ENCODE data around the gene USP34.
"Not testable (repeated sequence)": the region's sequence is repeated elsewhere in the genome, so short reads cannot be mapped to it uniquely, and the experiment has no call there.

USP34 gene

GRCh38 chr2:61470965-61471904, at the start of gene USP34:
TSS of gene USP34 (minus strand) at chr2:61471087. CDS start at chr2:61470692, 395 bp downstream.
- peak; percentile 98 for DNase-seq (ENCODE audit: low read depth)

GRCh38 chr2:61520261-61520660, 49.4 kb upstream of the USP34 start:
- no peak for DNase-seq (ENCODE audit: low read depth)

- DNase-seq (ENCODE audit: low read depth), result no peak
These were observed 42.0 kb upstream of the USP34 start for GRCh38 chr2:61512768-61513398.

- DNase-seq (ENCODE audit: low read depth), result peak; percentile 54
These were observed 40.1 kb upstream of the USP34 start for GRCh38 chr2:61510674-61511671.

GRCh38 chr2:61504949-61505348, 34.1 kb upstream of the USP34 start:
- no peak for DNase-seq (ENCODE audit: low read depth)

- DNase-seq (ENCODE audit: low read depth), result no peak
These were observed 28.2 kb upstream of the USP34 start for GRCh38 chr2:61499060-61499459.

- peak; percentile 69 for DNase-seq (ENCODE audit: low read depth)
These were observed 22.6 kb upstream of the USP34 start for GRCh38 chr2:61493523-61493942.

- no peak for DNase-seq (ENCODE audit: low read depth)
These were observed 21.6 kb upstream of the USP34 start for GRCh38 chr2:61492476-61492875.

- no peak for DNase-seq (ENCODE audit: low read depth)
These were observed 14.4 kb upstream of the USP34 start for GRCh38 chr2:61485281-61485680.

GRCh38 chr2:61478086-61478485, 7.2 kb upstream of the USP34 start:
- no peak for DNase-seq (ENCODE audit: low read depth)

GRCh38 chr2:61476929-61477589, 6.2 kb upstream of the USP34 start:
- DNase-seq (ENCODE audit: low read depth), result not testable (repeated sequence)

GRCh38 chr2:61471905-61472805, 1.3 kb upstream of the USP34 start:
- DNase-seq (ENCODE audit: low read depth), result peak; percentile 45

GRCh38 chr2:61470122-61470951, 550 bp downstream of the USP34 start:
- DNase-seq (ENCODE audit: low read depth), result peak; percentile 74

GRCh38 chr2:61469424-61470121, 1.3 kb downstream of the USP34 start:
- DNase-seq (ENCODE audit: low read depth), result peak; percentile 29

GRCh38 chr2:61468231-61468630, 2.7 kb downstream of the USP34 start:
- DNase-seq (ENCODE audit: low read depth), result not testable (repeated sequence)

- DNase-seq (ENCODE audit: low read depth), result no peak
These were observed 5.8 kb downstream of the USP34 start for GRCh38 chr2:61465045-61465444.

- no peak for DNase-seq (ENCODE audit: low read depth)
These were observed 7.0 kb downstream of the USP34 start for GRCh38 chr2:61463769-61464475.

GRCh38 chr2:61461404-61461803, 9.5 kb downstream of the USP34 start:
- no peak for DNase-seq (ENCODE audit: low read depth)

Data from iris pigment epithelial cell (primary cell).